GM23248 (cell line): ENCODE results near the gene TBX3.

ENCODE experiments used
- EZH2 ChIP-seq: fragments of 200-600 bp; sonication (generic); IDR thresholded peaks from 2 replicates; pipeline ENCODE4 v1.6.1; 2018; ENCODE audit warnings: antibody characterized with exemption, mild to moderate bottlenecking; ENCODE audit not compliant: insufficient read depth, poor library complexity, severe bottlenecking
- EZH2phosphoT487 ChIP-seq: fragments of 200-600 bp; sonication (generic); IDR thresholded peaks from 2 replicates; pipeline ENCODE4 v1.6.1; 2018; ENCODE audit warnings: antibody characterized with exemption, moderate library complexity, mild to moderate bottlenecking, low read depth; ENCODE audit not compliant: insufficient read depth

- TF ChIP-seq EZH2: no peak
- TF ChIP-seq EZH2phosphoT487: no peak
Observed at GRCh38 chr12:114665411-114666260, 18.3 kb downstream of the TBX3 start.
